HCT116 (cell line): Measurements from ENCODE around the gene TRIM66.

Experiments used
- ATF3 ChIP-seq: IDR thresholded peaks from 2 replicates; pipeline ENCODE4 v1.6.1; 2012
- CEBPB ChIP-seq: IDR thresholded peaks from 2 replicates; pipeline ENCODE4 v1.6.1; 2012; ENCODE audit warnings: low read depth
- EZH2 ChIP-seq: fragments of 200-600 bp; sonication (generic); IDR thresholded peaks from 2 replicates; pipeline ENCODE4 v1.6.1; 2017; ENCODE audit warnings: antibody characterized with exemption, mixed run types
- FOSL1 ChIP-seq: IDR thresholded peaks from 2 replicates; pipeline ENCODE4 v1.6.1; 2012; ENCODE audit warnings: low read depth
- JUND ChIP-seq: IDR thresholded peaks from 2 replicates; pipeline ENCODE4 v1.6.1; 2012
- MAX ChIP-seq: IDR thresholded peaks from 2 replicates; pipeline ENCODE4 v1.6.1; 2012
- POLR2A ChIP-seq: IDR thresholded peaks from 2 replicates; pipeline ENCODE4 v1.7.0; 2011; ENCODE audit warnings: borderline replicate concordance; ENCODE audit not compliant: insufficient read depth, insufficient read length; ENCODE audit errors: extremely low read depth
- POLR2AphosphoS5 ChIP-seq: IDR thresholded peaks from 2 replicates; pipeline ENCODE4 v1.6.1; 2011; ENCODE audit warnings: mild to moderate bottlenecking, low read depth, low read length, moderate library complexity
- REST ChIP-seq: IDR thresholded peaks from 2 replicates; pipeline ENCODE4 v1.6.1; 2012; ENCODE audit warnings: low read depth
- SRF ChIP-seq: IDR thresholded peaks from 2 replicates; pipeline ENCODE4 v1.6.1; 2012; ENCODE audit warnings: low read depth
- TCF7L2 ChIP-seq: IDR thresholded peaks from 2 replicates; pipeline ENCODE4 v1.7.0; 2011; ENCODE audit warnings: borderline replicate concordance, inconsistent platforms; ENCODE audit not compliant: insufficient read depth, insufficient read length; ENCODE audit errors: extremely low read depth
- YY1 ChIP-seq: IDR thresholded peaks from 2 replicates; pipeline ENCODE4 v1.6.1; 2011; ENCODE audit warnings: low read length, low read depth, moderate library complexity, mild to moderate bottlenecking; ENCODE audit not compliant: insufficient replicate concordance; ENCODE audit errors: extremely low read depth
- ZNF274 ChIP-seq: fragments of 200-500 bp; sonication (Bioruptor generic); IDR thresholded peaks from 2 replicates; pipeline ENCODE4 v1.6.1; 2014; ENCODE audit warnings: mild to moderate bottlenecking, low read depth, low read length, inconsistent platforms
- TF ChIP-seq, protein P1 (sequence below), 3 experiments: fragments of 200-600 bp in 1 of 3; sonication (generic) in 1 of 3; IDR thresholded peaks in 2 of 3; conservative IDR thresholded peaks in 1 of 3; 2 replicates each; pipeline ENCODE4 v1.5.1; 2012 to 2017; ENCODE audit warnings: low read depth in 2 of 3, low read length in 2 of 3, antibody characterized with exemption in 1 of 3, borderline replicate concordance in 1 of 3, control low read depth in 1 of 3, mild to moderate bottlenecking in 1 of 3, mixed read lengths in 1 of 3, mixed run types in 1 of 3, moderate library complexity in 1 of 3; ENCODE audit not compliant: insufficient read depth in 1 of 3

DNA sequence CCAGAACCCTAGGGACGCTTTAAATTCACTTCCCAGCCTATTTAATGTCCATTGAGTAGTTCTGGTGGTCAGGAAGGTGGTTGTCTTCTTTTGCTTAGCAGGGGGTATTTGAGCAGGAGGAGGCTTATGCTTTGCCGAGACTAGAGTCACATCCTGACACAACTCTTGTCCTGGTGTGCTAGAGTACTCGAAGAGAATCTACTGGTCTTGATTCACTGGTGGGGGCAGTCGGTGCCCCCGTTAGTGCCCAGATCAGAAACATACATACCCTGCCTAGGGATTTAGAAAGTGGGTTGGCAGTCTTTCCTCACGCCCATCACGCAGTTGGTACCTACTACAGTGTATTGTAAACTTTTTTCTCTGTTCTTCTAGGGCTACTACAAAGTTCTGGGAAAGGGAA, 2.8 kb upstream of the TRIM66 start:
- TF ChIP-seq, protein P1, sequence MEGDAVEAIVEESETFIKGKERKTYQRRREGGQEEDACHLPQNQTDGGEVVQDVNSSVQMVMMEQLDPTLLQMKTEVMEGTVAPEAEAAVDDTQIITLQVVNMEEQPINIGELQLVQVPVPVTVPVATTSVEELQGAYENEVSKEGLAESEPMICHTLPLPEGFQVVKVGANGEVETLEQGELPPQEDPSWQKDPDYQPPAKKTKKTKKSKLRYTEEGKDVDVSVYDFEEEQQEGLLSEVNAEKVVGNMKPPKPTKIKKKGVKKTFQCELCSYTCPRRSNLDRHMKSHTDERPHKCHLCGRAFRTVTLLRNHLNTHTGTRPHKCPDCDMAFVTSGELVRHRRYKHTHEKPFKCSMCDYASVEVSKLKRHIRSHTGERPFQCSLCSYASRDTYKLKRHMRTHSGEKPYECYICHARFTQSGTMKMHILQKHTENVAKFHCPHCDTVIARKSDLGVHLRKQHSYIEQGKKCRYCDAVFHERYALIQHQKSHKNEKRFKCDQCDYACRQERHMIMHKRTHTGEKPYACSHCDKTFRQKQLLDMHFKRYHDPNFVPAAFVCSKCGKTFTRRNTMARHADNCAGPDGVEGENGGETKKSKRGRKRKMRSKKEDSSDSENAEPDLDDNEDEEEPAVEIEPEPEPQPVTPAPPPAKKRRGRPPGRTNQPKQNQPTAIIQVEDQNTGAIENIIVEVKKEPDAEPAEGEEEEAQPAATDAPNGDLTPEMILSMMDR (IDR thresholded peaks at IDR 0.05 in 2 of 3, conservative IDR thresholded peaks at IDR 0.05 in 1 of 3; ENCODE audit: borderline replicate concordance in 1 of 3, insufficient read depth in 1 of 3, low read depth in 2 of 3, low read length in 2 of 3), result no peak
- TF ChIP-seq ATF3 (no peak), POLR2A (no peak), MAX (no peak), POLR2AphosphoS5 (no peak; the same call in 1 of the 2 replicates), FOSL1 (no peak), EZH2 (no peak), JUND (no peak), TCF7L2 (no peak), YY1 (no peak), SRF (no peak), CEBPB (no peak), ZNF274 (no peak), REST (no peak)
